Measurements from ENCODE around the gene FBXL16. TPM values are rescaled to one million over a fixed set of nuclear protein-coding genes. Genes with fewer than 3 reads are reported as not detected.

Gene FBXL16
- total RNA-seq, 1 donor from 2014 or later: 85.1 TPM

GRCh38 chr16:654034-654433 is 51.6 kb downstream of the FBXL16 start:
- H3K27ac Mint-ChIP-seq (ENCODE audit: unreplicated experiment): no peak overlapping the region
- H3K36me3 Mint-ChIP-seq (ENCODE audit: unreplicated experiment): no peaks in the 10 kb centered on the region
- no peaks in the 10 kb centered on the region for H3K4me1 Mint-ChIP-seq (ENCODE audit: low read depth, unreplicated experiment)
- no peaks in the 10 kb centered on the region for H3K27me3 Mint-ChIP-seq (ENCODE audit: unreplicated experiment)
- no peak overlapping the region for H3K4me3 Mint-ChIP-seq (ENCODE audit: unreplicated experiment)
- no peaks in the 10 kb centered on the region for H3K9me3 Mint-ChIP-seq (ENCODE audit: unreplicated experiment)
- TF ChIP-seq, protein P1, sequence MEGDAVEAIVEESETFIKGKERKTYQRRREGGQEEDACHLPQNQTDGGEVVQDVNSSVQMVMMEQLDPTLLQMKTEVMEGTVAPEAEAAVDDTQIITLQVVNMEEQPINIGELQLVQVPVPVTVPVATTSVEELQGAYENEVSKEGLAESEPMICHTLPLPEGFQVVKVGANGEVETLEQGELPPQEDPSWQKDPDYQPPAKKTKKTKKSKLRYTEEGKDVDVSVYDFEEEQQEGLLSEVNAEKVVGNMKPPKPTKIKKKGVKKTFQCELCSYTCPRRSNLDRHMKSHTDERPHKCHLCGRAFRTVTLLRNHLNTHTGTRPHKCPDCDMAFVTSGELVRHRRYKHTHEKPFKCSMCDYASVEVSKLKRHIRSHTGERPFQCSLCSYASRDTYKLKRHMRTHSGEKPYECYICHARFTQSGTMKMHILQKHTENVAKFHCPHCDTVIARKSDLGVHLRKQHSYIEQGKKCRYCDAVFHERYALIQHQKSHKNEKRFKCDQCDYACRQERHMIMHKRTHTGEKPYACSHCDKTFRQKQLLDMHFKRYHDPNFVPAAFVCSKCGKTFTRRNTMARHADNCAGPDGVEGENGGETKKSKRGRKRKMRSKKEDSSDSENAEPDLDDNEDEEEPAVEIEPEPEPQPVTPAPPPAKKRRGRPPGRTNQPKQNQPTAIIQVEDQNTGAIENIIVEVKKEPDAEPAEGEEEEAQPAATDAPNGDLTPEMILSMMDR (IDR thresholded peaks at IDR 0.05; ENCODE audit: partially characterized antibody, unreplicated experiment): no peak
- no peak for DNase-seq

- no peaks in the 10 kb centered on the region for H3K9me3 Mint-ChIP-seq (ENCODE audit: unreplicated experiment)
- no peaks in the 10 kb centered on the region for H3K4me1 Mint-ChIP-seq (ENCODE audit: low read depth, unreplicated experiment)
Measured at GRCh38 chr16:652454-653305, 52.9 kb downstream of the FBXL16 start.

DNA sequence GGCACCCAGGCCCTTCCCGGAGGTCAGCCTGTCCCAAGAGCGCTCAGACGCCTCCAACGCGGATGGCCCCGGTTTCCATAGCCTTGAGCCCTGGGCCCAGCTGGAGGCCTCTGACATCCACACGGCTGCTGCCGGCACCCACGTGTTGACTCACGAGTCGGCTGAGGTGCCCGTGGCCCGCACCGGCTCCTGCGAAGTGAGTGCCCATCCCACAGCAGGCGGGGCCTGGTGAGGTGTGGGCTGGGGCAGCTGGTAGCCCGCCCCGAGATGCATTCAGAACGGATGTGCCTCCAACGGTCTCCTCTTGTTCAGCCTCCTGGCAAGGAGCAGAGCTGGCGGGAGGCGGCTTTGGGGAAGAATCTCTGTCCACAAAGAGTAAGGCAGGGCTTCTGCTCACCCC is 53.8 kb downstream of the FBXL16 start:
- no peak for DNase-seq
- Mint-ChIP-seq H3K27me3 (ENCODE audit: unreplicated experiment) (no peaks in the 10 kb centered on the region), H3K4me1 (ENCODE audit: low read depth, unreplicated experiment) (no peaks in the 10 kb centered on the region), H3K36me3 (ENCODE audit: unreplicated experiment) (no peaks in the 10 kb centered on the region), H3K9me3 (ENCODE audit: unreplicated experiment) (no peaks in the 10 kb centered on the region), H3K4me3 (ENCODE audit: unreplicated experiment) (no peak overlapping the region), H3K27ac (ENCODE audit: unreplicated experiment) (no peak overlapping the region)
- TF ChIP-seq, protein P1 (IDR thresholded peaks at IDR 0.05; ENCODE audit: partially characterized antibody, unreplicated experiment): no peak

More at GRCh38 chr16:652454-653305, 52.9 kb downstream of the FBXL16 start:
- no peak overlapping the region for H3K4me3 Mint-ChIP-seq (ENCODE audit: unreplicated experiment)
- no peaks in the 10 kb centered on the region for H3K27me3 Mint-ChIP-seq (ENCODE audit: unreplicated experiment)
- H3K36me3 Mint-ChIP-seq (ENCODE audit: unreplicated experiment): no peaks in the 10 kb centered on the region
- TF ChIP-seq, protein P1 (IDR thresholded peaks at IDR 0.05; ENCODE audit: partially characterized antibody, unreplicated experiment): no peak
- DNase-seq: no peak
- no peak overlapping the region for H3K27ac Mint-ChIP-seq (ENCODE audit: unreplicated experiment)

- Mint-ChIP-seq H3K36me3 (ENCODE audit: unreplicated experiment) (no peaks in the 10 kb centered on the region), H3K9me3 (ENCODE audit: unreplicated experiment) (no peaks in the 10 kb centered on the region), H3K4me1 (ENCODE audit: low read depth, unreplicated experiment) (no peaks in the 10 kb centered on the region), H3K27ac (ENCODE audit: unreplicated experiment) (no peak overlapping the region), H3K27me3 (ENCODE audit: unreplicated experiment) (no peaks in the 10 kb centered on the region), H3K4me3 (ENCODE audit: unreplicated experiment) (peak overlapping the region; percentile 69)
- DNase-seq: no peak
- TF ChIP-seq, protein P1 (IDR thresholded peaks at IDR 0.05; ENCODE audit: partially characterized antibody, unreplicated experiment): no peak
Measured at GRCh38 chr16:649631-650030, 56.0 kb downstream of the FBXL16 start.
